ENCODE data around the gene DNAL1.
"Not testable (repeated sequence)": the region's sequence is repeated elsewhere in the genome, so short reads cannot be mapped to it uniquely, and the experiment has no call there.

The DNAL1 gene

GRCh38 chr14:73644531-73645247, at the start of gene DNAL1:
TSS of gene DNAL1 (plus strand) at chr14:73644986. CDS start at chr14:73645040, 54 bp downstream.
- peak; percentile 89 to 90 for DNase-seq

DNA sequence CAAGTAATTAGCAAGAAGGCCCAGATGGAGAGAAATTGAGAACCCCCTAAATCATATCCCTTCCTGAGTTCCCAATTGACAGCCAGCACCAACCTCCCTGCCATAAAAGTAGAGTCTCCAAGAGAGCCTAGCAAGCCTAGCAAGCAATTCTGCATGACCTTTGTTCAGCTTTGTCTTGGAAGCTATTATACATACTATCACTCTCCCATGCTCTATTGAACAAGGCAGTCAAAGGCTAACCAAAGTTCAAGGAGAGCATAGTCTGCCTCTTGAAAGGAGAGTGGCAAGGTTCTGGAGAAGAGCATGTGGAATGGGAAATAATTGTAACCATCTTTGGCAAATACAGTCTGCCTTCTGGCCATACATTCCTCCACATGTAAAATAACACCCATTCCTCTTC, 45.3 kb upstream of the DNAL1 start:
- DNase-seq: no peak

GRCh38 chr14:73602994-73603393, 41.8 kb upstream of the DNAL1 start:
- no peak for DNase-seq

DNA sequence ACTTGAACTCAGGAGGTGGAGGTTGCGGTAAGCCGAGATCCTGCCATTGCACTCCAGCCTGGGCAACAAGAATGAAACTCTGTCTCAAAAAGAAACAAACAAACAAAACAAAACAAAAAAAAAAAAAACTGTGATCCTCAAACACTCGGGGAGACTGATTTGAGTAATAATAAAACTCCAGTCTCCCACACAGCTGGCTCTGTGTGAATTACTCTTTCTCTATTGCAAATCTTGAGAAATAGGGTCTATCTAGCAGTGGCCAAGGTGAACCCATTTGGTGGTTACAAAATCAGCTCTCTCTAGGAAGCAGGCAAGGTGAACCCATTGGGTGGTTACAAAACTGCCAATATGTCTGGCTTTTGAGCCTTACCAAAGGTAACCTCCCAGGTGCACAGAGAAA, 38.5 kb upstream of the DNAL1 start:
- no peak for DNase-seq

GRCh38 chr14:73607241-73607640, 37.5 kb upstream of the DNAL1 start:
- DNase-seq: no peak

GRCh38 chr14:73610687-73611086, 34.1 kb upstream of the DNAL1 start:
- no peak for DNase-seq

DNA sequence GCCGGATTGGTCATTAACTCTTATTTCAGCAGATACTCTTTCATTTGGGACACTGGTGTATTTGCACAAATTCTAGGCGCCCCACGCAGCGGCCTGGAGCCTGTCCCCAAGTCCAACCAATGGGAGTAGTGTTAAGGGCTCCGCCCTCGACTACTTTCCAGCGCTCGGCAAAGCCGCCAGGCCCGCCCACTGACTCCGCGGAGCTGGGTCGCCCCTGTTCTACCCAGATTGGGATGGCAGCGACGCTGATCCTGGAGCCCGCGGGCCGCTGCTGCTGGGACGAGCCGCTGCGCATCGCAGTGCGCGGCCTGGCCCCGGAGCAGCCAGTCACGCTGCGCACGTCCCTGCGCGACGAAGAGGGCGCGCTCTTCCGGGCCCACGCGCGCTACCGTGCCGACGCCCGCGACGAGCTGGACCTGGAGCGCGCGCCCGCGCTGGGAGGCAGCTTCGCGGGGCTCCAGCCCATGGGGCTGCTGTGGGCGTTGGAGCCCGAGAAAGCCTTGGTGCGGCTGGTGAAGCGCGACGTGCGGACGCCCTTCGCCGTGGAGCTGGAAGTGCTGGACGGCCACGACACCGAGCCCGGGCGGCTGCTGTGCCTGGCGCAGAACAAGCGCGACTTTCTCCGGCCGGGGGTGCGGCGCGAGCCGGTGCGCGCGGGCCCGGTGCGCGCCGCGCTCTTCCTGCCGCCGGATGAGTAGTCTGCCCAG, 32.3 kb upstream of the DNAL1 start, which contains the start of gene ACOT6:
Gene ACOT6 (plus strand): TSS at position 179 of the 707 bp plus-strand sequence. CDS start 55 bp downstream, at position 234.
- peak; percentile 57 for DNase-seq

DNA sequence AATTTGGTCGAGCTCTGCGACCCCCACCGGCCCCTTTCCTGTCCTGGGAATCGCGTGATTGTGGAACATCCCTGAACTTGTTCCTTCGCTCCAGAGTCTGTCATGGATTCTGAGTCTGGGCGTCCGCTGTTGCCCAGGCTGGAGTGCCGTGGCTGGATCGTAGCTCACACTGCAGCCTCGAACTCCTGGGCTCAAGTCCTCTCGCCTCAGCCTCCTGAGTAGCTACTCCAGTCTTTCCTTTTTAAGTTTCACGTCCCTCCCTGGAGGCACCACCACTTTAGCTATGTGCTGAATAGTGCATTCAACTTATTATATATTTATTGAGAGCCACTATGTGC, 31.8 kb upstream of the DNAL1 start:
- DNase-seq: no peak

DNA sequence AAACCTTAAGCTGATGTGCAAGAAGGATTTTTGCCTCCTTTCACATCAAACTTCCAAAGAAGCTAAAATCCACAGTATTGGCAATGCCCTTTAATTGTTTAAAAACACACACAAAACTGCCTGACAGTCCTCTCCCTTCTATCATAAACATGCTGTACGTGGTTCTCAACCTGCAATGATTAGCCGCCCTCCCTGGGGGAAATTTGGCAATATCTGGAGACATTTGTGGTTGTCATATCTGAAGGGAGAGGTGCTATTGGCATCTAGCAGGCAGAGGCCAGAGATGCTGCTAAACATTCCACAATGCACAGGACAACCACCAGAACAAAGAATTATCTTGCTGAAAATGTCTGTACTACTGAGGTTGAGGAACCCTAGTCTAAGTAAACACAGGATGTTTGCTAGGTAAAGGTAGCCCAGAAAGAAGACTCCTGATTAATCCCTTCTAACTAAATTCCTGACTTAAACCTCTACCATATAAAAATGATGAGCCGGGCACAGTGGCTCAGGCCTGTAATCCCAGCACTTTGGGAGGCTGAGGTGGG, 31.3 kb upstream of the DNAL1 start:
- no peak for DNase-seq

DNA sequence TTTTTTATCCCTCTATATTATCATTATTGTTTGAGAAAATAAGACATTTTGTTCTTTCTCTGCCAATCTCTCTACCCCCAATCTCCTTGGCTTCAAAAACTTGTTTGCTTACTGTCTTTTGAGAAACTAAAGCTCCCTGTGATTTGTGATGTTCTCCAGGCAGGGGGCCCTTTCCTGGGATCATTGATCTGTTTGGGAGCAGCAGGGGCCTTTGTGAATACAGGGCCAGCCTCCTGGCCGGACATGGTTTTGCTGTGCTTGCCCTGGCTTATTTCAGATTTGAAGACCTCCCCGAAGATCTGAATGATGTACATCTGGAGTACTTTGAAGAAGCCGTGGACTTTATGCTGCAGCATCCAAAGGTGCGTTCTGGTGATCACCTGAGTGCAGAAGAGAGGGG, 28.0 kb upstream of the DNAL1 start:
- no peak for DNase-seq

DNA sequence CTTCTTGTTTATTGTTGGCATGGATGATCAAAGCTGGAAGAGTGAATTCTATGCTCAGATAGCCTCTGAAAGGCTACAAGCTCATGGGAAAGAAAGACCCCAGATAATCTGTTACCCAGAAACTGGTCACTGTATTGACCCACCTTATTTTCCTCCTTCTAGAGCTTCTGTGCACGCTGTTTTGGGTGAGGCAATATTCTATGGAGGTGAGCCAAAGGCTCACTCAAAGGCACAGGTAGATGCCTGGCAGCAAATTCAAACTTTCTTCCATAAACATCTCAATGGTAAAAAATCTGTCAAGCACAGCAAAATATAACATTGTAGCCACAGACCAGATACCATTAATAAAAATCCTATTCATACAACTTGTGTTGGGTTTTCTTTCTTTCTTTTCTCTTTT, 25.3 kb upstream of the DNAL1 start:
- DNase-seq: no peak

GRCh38 chr14:73620268-73620667, 24.5 kb upstream of the DNAL1 start:
- no peak for DNase-seq

GRCh38 chr14:73623504-73624054, 21.2 kb upstream of the DNAL1 start:
- no peak for DNase-seq

DNA sequence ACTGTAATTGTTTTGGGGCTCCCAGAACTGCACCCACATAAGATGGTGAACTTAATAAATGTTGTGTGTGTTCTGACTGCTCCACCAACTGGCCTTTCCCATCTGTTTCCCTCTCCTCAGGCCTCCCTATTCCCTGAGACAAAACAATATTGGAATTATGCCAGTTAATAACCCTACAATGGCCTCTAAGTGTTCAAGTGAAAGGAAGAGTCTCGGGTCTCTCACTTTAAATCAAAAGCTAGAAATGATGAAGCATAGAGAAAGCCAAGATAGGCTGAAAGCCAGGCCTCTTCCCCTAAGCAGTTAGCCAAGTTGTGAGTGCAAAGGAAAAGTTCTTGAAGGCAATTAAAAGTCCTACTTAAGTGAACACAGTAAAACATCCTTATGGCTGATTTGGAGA, 19.1 kb upstream of the DNAL1 start:
- DNase-seq: no peak

DNA sequence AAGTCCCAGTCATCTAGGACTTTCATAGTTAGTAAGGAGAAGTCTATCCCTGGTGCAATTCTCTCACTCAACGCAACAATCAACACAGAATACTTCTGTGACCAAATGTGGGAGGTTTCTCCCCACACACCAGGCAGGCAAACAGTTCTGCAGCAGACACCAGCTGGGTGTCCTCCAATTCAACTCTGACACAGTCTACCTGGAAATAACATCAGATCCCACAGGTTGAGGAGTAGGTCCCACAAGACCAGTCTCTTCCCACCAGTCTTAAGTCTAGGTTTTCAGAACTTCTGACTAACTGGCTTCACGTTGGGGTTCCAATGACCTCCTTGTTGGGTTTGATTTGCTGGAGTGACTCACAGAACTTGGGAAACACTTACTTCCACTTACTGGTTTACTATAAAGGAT, 17.6 kb upstream of the DNAL1 start:
- no peak for DNase-seq

- DNase-seq: no peak
Observed at GRCh38 chr14:73630009-73630780, 14.6 kb upstream of the DNAL1 start.

DNA sequence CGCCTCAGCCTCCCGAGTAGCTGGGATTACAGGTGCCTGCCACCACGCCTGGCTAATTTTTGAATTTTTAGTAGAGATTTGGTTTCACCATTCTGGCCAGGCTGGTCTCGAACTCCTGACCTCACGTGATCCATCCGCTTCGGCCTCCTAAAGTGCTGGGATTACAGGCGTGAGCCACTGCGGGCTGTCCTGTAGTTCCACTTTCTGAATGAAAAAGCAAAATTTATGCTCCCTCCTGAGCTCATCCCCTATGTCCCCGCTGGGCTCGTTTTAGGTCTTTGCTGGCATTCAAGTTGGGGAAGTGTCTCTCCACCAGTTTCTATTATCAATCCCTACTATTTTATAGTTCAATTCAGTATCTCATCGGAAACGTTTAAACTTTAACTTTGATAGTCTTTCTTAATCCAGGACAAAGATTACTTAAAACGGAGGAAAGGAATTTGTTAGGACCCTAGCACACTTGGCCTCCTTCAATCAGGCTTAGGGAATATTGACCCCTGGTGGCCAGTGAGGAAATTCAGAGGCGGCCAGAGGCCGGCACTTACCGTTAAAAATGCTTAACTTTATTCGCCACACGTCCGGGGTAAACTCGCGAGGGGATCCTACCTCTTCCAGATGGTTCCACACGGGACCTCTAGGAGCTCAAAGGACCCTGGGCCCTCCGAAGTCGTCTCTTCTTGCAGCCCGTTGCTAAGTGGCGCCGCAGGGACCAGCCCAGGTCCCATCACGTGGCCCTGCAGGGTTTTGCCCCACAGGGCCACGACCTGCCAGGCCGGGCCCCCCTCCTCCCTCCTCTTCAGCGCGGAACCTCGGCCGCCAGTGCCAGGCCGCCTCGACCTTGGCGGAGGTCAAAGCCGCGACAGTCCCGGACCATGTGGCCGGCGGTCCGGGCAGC, 11.4 kb upstream of the DNAL1 start:
- DNase-seq: peak; percentile 39 to 46

GRCh38 chr14:73634011-73634833, 10.6 kb upstream of the DNAL1 start:
- no peak for DNase-seq

- DNase-seq: not testable (repeated sequence)
Observed at GRCh38 chr14:73636355-73636754, 8.4 kb upstream of the DNAL1 start.

GRCh38 chr14:73637830-73638229, 7.0 kb upstream of the DNAL1 start:
- no peak for DNase-seq

- no peak for DNase-seq
Observed at GRCh38 chr14:73640796-73641365, 3.9 kb upstream of the DNAL1 start.

All from stimulated activated CD4-positive, alpha-beta T cell treated with anti-CD3 and anti-CD28 coated beads, Interleukin-4, amount 100 ng/mL, for 4 hours (primary cell).